GM13977 (cell line): ENCODE results near the gene RASAL2.

Experiments
- DNase-seq: peaks from one replicate; pipeline ENCODE4 v3.0.0; 2012; ENCODE audit warnings: low spot score
- in situ Hi-C: fragments of 300-500 bp; cut with MboI; formaldehyde crosslinking; loops from one replicate; pipeline ENCODE4 v1.12.0; 2022; ENCODE audit warnings: low sequenced_read_pairs, low pct_unique_long_range_greater_than_20kb, mixed read lengths, inconsistent platforms; ENCODE audit not compliant: unreplicated experiment
- TF ChIP-seq, protein P1 (sequence below): IDR thresholded peaks from 2 replicates; pipeline ENCODE4 v1.5.1; 2012; ENCODE audit warnings: mild to moderate bottlenecking, control low read depth; ENCODE audit not compliant: insufficient read depth; ENCODE audit errors: extremely low read depth, missing control alignments

The RASAL2 gene

DNA sequence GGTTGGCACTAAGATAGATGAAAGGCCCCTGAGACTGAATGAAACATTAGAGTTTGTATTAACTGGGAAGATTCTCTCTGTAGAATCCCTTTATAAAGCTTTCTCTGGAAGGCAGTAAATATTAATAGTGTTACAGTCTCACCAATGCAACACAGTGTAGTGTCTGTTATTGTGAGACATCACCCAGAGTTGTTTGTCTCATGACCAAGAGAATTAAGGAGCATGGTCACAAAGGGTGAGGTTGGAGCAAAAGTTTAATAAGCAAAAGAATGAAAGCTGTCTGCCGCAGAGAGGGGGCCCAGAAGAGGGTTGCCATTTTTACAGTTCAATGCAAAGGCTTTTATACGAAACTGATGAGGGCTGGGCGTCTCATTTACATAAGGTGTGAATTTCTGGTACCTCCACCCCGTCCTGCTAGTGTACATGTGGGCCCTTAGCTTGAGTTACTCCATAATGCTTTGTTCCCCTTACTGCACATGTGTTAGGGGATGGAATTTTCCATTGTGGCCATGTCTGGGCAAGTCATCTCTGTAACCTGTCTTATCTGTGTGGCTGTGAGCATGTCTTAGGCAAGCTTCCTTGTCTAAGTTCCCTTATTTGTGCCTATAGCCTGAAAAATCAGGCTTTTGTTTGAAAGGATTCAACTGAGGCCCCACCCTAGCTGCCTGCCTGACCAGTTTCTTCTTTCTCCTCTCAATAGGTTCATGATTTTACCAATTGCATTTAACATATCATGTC, 184.1 kb downstream of the RASAL2 start:
- TF ChIP-seq, protein P1, sequence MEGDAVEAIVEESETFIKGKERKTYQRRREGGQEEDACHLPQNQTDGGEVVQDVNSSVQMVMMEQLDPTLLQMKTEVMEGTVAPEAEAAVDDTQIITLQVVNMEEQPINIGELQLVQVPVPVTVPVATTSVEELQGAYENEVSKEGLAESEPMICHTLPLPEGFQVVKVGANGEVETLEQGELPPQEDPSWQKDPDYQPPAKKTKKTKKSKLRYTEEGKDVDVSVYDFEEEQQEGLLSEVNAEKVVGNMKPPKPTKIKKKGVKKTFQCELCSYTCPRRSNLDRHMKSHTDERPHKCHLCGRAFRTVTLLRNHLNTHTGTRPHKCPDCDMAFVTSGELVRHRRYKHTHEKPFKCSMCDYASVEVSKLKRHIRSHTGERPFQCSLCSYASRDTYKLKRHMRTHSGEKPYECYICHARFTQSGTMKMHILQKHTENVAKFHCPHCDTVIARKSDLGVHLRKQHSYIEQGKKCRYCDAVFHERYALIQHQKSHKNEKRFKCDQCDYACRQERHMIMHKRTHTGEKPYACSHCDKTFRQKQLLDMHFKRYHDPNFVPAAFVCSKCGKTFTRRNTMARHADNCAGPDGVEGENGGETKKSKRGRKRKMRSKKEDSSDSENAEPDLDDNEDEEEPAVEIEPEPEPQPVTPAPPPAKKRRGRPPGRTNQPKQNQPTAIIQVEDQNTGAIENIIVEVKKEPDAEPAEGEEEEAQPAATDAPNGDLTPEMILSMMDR = no peak
- DNase-seq = no peak
- in situ Hi-C loops = no loop called here

DNA sequence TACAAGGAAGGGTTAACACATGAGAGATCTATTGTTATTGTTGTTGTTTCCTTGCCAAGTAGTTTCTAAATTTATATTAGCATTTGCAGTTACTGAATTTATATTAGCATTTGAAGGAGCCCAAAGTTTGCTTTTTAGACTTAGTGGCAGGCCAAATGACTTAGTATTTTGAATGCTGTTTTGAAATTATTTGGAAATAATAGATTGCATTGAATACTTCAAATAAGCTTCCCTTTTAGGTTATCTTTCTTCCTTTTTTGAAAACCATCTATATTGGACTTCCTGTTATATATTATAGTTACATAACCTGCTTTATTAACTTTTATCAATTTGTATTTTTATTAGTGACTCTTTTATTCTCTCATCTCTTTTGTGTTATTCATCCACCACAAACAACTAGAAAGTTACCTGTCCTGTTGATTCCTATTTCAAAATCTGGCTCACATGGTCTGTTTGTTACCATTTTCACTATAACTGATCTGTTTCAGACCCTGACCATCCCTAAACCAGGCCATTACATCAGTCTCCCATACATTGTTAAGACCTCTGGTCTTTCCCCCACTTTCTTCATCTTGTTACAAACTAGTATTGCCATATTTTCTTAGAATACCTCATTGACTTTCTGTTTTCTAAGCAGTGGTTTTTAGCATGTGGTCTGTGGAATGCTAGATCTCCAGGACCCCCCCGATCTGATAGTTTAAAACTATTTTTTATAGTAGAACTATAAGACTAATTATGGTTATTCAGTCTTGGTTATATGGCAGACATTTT, 185.2 kb downstream of the RASAL2 start:
- TF ChIP-seq, protein P1 = no peak
- in situ Hi-C loops = no loop called here
- DNase-seq = no peak

DNA sequence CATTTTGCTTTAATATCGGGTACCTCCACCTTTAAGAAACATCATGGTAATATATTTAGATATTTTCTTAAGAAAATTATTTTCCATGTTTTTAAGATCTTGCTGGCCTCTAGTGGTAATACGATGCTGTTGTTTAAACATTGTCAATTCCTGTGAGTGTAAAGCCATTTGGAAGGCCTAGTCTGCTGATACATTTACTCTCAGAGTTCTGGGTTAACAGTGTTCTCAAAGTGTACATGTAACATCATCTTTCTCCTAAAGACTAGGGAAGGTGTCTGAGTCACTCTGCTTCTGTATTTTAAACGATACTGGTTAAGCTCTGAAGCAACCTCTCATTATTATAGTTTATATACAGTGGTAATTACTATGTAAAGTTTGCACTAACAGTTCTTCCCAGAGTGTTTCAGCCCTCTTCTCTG, 189.1 kb downstream of the RASAL2 start:
- peak; percentile 18 for DNase-seq
- TF ChIP-seq, protein P1 = peak; percentile 33
- in situ Hi-C loops = no loop called here

DNA sequence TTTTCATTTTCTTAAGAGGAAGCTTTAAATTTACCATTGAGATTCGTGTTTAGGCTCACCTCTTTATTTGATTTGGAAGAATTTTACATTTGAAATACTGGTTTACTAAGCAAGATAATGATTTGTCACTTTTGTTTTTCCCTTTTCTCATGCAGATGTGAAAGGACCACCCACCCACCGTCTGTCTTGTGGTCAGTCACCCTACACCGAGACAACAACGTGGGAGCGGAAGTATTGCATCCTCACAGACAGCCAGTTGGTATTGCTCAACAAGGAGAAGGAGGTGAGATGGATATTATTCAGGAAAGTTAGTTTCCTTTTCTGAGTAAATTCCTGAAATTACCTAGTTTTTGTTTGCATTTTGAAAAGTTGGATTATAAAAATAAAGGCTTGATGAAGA, 189.5 kb downstream of the RASAL2 start:
- in situ Hi-C loops = no loop called here
- no peak for DNase-seq
- TF ChIP-seq, protein P1 = no peak

DNA sequence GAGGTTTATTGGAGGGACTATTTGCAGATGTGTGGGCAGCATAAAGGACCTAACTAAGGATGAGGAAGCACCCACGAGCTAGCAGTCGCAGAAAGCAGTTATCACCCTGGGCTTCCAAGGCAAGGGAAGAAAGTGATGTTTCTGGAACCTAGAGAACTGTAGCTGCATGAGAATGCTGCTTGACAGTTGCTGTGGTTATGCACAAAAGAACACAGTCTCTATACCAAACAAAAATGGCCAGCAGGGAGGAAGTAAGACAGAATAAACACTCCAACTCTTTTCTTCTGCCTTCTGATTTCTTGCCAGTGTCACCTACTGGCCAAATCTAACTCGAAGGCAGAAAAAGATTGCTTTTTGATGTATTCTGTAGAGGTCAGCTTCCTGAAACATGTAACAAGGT, 190.2 kb downstream of the RASAL2 start:
- in situ Hi-C loops = no loop called here
- DNase-seq = no peak
- TF ChIP-seq, protein P1 = no peak

DNA sequence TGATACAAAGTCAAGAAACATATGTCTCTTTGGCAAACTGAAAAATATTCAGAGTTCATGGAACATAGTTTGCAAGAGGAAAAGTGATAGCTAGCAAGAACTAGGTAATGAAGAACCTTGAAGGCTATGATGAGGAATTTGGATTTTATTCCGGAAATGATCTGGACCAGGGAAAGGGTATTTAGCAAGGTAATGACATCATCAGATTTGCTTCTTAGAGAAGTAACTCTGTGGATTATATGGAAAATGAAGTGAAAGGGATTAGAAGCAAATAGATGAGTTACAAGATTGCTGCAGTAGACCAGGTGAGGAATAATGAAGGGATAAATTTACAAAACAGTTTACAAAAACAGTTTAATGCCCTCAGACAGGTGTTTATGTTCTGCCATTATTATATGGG, 197.3 kb downstream of the RASAL2 start:
- TF ChIP-seq, protein P1 = no peak
- no peak for DNase-seq
- in situ Hi-C loops = no loop called here
